Measurements from ENCODE around the gene OR51A4. TPM values are rescaled to one million over a fixed set of nuclear protein-coding genes. Genes with fewer than 3 reads are reported as not detected.

Gene OR51A4
- total RNA-seq, 1 experiment from 2014 or later = not detected

DNA sequence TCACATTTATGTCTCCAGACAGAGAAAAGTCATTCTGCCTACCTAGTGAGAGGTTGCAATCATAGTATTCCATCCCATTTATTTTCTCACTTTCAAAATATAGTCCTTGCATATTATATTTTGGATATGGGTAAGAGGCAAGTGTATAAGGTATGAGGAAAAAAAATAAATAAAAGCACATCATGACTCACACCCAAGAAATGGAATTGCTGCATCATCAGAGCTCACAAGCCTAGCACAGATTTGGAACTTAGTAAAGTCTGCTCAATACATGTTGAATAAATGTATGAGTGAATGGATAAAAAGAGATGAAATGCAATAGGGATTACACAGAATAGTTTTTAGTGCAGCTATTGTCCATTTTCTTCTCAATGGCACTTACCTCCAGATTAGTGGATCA is 20.8 kb downstream of the OR51A4 start:
- DNase-seq (ENCODE audit: low read depth, low spot score) (no peak), ATAC-seq (no peak)
- Histone ChIP-seq H3K9ac (ENCODE audit: low read length) (no peak overlapping the region), H3K36me3 (ENCODE audit: control insufficient read depth in 1 of 2, insufficient read depth in 2 of 2, low read length in 2 of 2) (no peaks in the 10 kb centered on the region), H4K20me1 (ENCODE audit: insufficient read depth) (no peaks in the 10 kb centered on the region), H2AFZ (ENCODE audit: low read depth, low read length, poor library complexity, severe bottlenecking) (no peak overlapping the region), H3K79me2 (ENCODE audit: insufficient read depth, low read length) (no peaks in the 10 kb centered on the region), H3K27me3 (ENCODE audit: insufficient read depth, low read length) (peaks cover 24% of the 10 kb centered on the region; the same call in 1 of the 2 replicates), H3K9me3 (ENCODE audit: control insufficient read depth in 1 of 2, insufficient read depth in 1 of 2, low read depth in 1 of 2, low read length in 2 of 2) (no peaks in the 10 kb centered on the region), H3K27ac (ENCODE audit: low read depth, low read length) (no peak overlapping the region), H3K4me1 (ENCODE audit: control insufficient read depth in 1 of 2, insufficient read depth in 2 of 2, low read length in 2 of 2) (no peaks in the 10 kb centered on the region), H3K4me3 (replicated peaks in 1 of 2; ENCODE audit: low read depth in 1 of 2, low read length in 2 of 2) (no peak overlapping the region), H3K4me2 (ENCODE audit: low read length) (no peak overlapping the region), H3K9me2 (ENCODE audit: insufficient read depth) (no peaks in the 10 kb centered on the region)
- RAD21 ChIA-PET (ENCODE audit: low non-redundant PET in 1 of 2, low total read pairs in 2 of 2, uncharacterized antibody in 2 of 2, unreplicated experiment in 2 of 2) = no interaction called here
- no peak for TF ChIP-seq CEBPB (IDR thresholded peaks at IDR 0.05; ENCODE audit: low read depth)
- TF ChIP-seq EZH2 (IDR thresholded peaks at IDR 0.05) = no peak
- no peak for TF ChIP-seq ELF1 (IDR thresholded peaks at IDR 0.05; ENCODE audit: borderline replicate concordance, low read depth)
- no peak for TF ChIP-seq POLR2A (IDR thresholded peaks at IDR 0.05; ENCODE audit: borderline replicate concordance, extremely low read depth, insufficient read depth, insufficient read length)
- TF ChIP-seq FOSL1 (IDR thresholded peaks at IDR 0.05; ENCODE audit: low read depth) = no peak
- TF ChIP-seq TCF7L2 (IDR thresholded peaks at IDR 0.05; ENCODE audit: borderline replicate concordance, extremely low read depth, insufficient read depth, insufficient read length) = no peak
- no peak for TF ChIP-seq EGR1 (IDR thresholded peaks at IDR 0.05; ENCODE audit: low read depth)
- no peak for TF ChIP-seq REST (IDR thresholded peaks at IDR 0.05; ENCODE audit: low read depth)
- TF ChIP-seq MAX (IDR thresholded peaks at IDR 0.05) = no peak
- no peak for TF ChIP-seq POLR2AphosphoS5 (IDR thresholded peaks at IDR 0.05; ENCODE audit: low read depth, low read length)
- no peak for TF ChIP-seq YY1 (IDR thresholded peaks at IDR 0.05; ENCODE audit: extremely low read depth, insufficient replicate concordance, low read depth, low read length)
- intact Hi-C loops (cut with micrococcal nuclease) = no loop called here
- CTCF ChIA-PET = no interaction called here
- no TSS peak for BruUV-seq (replicated peaks)
- POLR2A ChIA-PET = no interaction called here
